Left lung (tissue), 10 donors: ENCODE results near the gene GRXCR2. TPM values are rescaled to one million over a fixed set of nuclear protein-coding genes. Genes with fewer than 3 reads are reported as not detected.
A peak's percentile ranks its signal among the peaks of the same experiment; 100 is the strongest.
"Not testable (repeated sequence)": the region's sequence is repeated elsewhere in the genome, so short reads cannot be mapped to it uniquely, and the experiment has no call there.

Experiments
- ATAC-seq: fragments of 200-7000 bp; cut with Tn5 transposase; one replicate; pipeline ENCODE4 v1.9.1; 2020; ENCODE audit warnings: moderate library complexity
- DNase-seq, 4 donors: peaks; one replicate each; pipeline ENCODE4 v3.0.0-alpha.2; 2013 to 2020
- H3K27ac ChIP-seq, 2 donors: fragments of 200-600 bp; sonication (generic) in 1 of 2; one replicate each; pipeline versions ENCODE4 v1.5.0 to v1.8.0; 2020 to 2021
- H3K27me3 ChIP-seq, 2 donors: fragments of 200-600 bp; sonication (generic) in 1 of 2; one replicate each; pipeline versions ENCODE4 v1.5.0 to v1.8.0; 2020 to 2021
- H3K36me3 ChIP-seq, 2 donors: fragments of 200-600 bp; sonication (generic) in 1 of 2; one replicate each; pipeline versions ENCODE4 v1.5.0 to v1.8.0; 2020 to 2021
- H3K4me1 ChIP-seq, 2 donors: fragments of 200-600 bp; one replicate each; pipeline ENCODE4 v1.8.0; 2021
- H3K4me3 ChIP-seq, 2 donors: fragments of 200-600 bp; sonication (generic) in 1 of 2; one replicate each; pipeline versions ENCODE4 v1.5.0 to v1.8.0; 2020 to 2021; ENCODE audit warnings: mild to moderate bottlenecking in 1 of 2
- H3K9me3 ChIP-seq, 2 donors: fragments of 200-600 bp; sonication (generic) in 1 of 2; one replicate each; pipeline versions ENCODE4 v1.5.0 to v1.8.0; 2020 to 2021
- CTCF ChIP-seq, 2 donors: fragments of 200-600 bp; sonication (generic) in 1 of 2; IDR thresholded peaks; one replicate each; pipeline versions ENCODE4 v1.5.0 to v1.8.0; 2021; ENCODE audit warnings: antibody characterized with exemption in 2 of 2
- intact Hi-C, 2 donors: fragments of 100-400 bp; cut with DNase I; formaldehyde crosslinking; loops; one replicate each; pipeline versions ENCODE4 v1.11.2 to v1.14.2; 2022
- polyA plus RNA-seq, 6 donors: library from polyadenylated mRNA; unstranded; fragments of 120-200 nt; gene quantifications; one replicate each; pipeline ENCODE4 v1.2.1, GENCODE V29; 2013; ENCODE audit not compliant: insufficient read length in 6 of 6
- total RNA-seq, 2 donors: library from RNA; stranded (reverse); fragmentation: NEBNext Ultra II Directional; extraction: Animal tissue kit (Norgen Biotek cat#: 25700); gene quantifications; one replicate each; pipeline ENCODE4 v1.2.1, GENCODE V29; 2021
- donor health status: DM: no; HTN: yes; CAD: no.
- donor health status: DM: no; HTN: no; CAD: no.

GRXCR2 gene
- total and polyA plus RNA-seq, 8 donors = not detected

DNA sequence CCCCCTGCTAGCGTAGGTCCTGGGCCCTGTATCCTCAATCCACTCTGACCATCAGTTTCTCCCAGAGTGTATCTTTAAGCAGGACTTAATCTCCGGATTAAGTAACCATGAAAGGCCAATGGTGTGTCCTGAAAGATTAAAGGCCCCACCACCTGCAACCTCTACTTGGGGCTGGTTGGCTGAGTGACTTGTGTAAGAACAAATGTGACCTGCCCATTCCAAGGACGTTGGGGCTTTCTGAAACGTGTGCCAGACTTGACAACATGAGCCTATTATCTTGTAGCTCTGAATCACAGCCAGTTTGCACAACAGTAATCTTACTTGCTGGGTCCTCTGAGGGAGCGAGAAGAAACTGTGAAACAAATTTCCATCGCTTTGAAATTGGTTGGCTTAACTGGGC is 34.5 kb downstream of the GRXCR2 start:
- no peak for TF ChIP-seq CTCF (IDR thresholded peaks at IDR 0.05)
- intact Hi-C loops = no loop called here
- H3K36me3 ChIP-seq = no peaks in the 10 kb centered on the region
- no peaks in the 10 kb centered on the region for H3K9me3 ChIP-seq
- no peak overlapping the region for H3K4me3 ChIP-seq
- ATAC-seq = no peak
- no peak overlapping the region for H3K27ac ChIP-seq
- H3K27me3 ChIP-seq = no peaks in the 10 kb centered on the region
- no peak for DNase-seq
- H3K4me1 ChIP-seq = peaks cover 0 to 16% of the 10 kb centered on the region in 2 donors

- ATAC-seq, H3K36me3 ChIP-seq, H3K27me3 ChIP-seq, H3K27ac ChIP-seq, DNase-seq, intact Hi-C loops, H3K9me3 ChIP-seq: not testable (repeated sequence)
- Histone ChIP-seq H3K4me1 (peaks cover 0 to 18% of the 10 kb centered on the region in 2 donors), H3K4me3 (peak overlapping the region in 1 of 2 donors; percentile 78)
Measured at GRCh38 chr5:145836241-145836640, 36.6 kb downstream of the GRXCR2 start.

DNA sequence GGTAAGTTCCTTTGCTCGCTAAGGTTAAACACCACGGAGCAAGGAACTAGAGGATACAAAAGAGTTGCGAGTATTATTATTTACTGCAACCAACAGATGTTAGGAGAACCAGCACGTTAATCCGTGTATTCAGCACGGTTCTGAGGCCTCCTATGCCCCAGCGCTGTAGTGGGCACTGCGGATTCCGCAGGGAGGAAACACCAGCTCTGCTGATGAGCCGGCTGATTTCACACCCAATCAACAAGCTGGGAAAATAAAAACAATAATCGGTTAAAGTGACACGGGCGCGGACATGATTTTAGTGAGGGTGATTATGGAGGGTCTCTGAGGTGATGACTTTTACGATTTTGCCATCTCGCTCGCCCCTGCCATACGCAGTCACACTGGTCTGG is 37.0 kb downstream of the GRXCR2 start:
- Histone ChIP-seq H3K9me3 (no peaks in the 10 kb centered on the region), H3K27ac (peak overlapping the region; percentile 67 to 68), H3K27me3 (no peaks in the 10 kb centered on the region), H3K4me1 (peaks cover 3 to 22% of the 10 kb centered on the region in 2 donors), H3K4me3 (peak overlapping the region; percentile 78 to 82), H3K36me3 (no peaks in the 10 kb centered on the region)
- no peak for TF ChIP-seq CTCF (IDR thresholded peaks at IDR 0.05)
- intact Hi-C loops = no loop called here
- DNase-seq (no peak), ATAC-seq (peak; percentile 18)

- Histone ChIP-seq H3K4me3 (peak within 1 kb of the TSS; percentile 78 to 82), H3K36me3 (no peaks in the 10 kb centered on the region), H3K9me3 (no peaks in the 10 kb centered on the region), H3K27me3 (no peaks in the 10 kb centered on the region), H3K4me1 (peaks cover 9 to 24% of the 10 kb centered on the region in 2 donors), H3K27ac (peak within 1 kb of the TSS; percentile 67 to 68)
- intact Hi-C loops = no loop called here
- ATAC-seq (peak; percentile 97), DNase-seq (peak; percentile 87 to 93 (median 91))
- no peak for TF ChIP-seq CTCF (IDR thresholded peaks at IDR 0.05)
Measured at GRCh38 chr5:145834917-145835847, 37.6 kb downstream of the GRXCR2 start, which contains the start of gene PRELID2. Gene PRELID2, minus strand, starts transcription at chr5:145835342. Its CDS starts 91 bp downstream, at chr5:145835251.

DNA sequence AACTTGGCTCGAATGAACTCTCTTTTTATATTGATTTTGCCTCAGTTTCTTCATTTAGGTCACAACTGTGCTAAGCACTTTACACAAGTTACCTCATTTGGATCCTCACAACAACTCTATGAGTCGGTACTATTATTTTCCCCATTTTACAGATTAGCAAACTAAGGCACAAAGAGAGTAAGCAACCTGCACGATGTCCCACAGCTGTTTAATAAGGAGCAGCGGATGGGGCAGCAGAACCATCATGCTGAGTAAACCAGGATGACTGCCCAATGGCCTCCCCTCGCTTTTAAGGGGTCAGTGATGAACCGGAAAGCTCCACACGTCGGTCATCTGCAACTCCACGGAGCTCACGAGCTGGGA is 38.3 kb downstream of the GRXCR2 start:
- H3K4me3 ChIP-seq = peak overlapping the region; percentile 78 to 82
- intact Hi-C loops = no loop called here
- H3K4me1 ChIP-seq = peaks cover 11 to 24% of the 10 kb centered on the region in 2 donors
- H3K36me3 ChIP-seq = no peaks in the 10 kb centered on the region
- ATAC-seq = no peak
- no peaks in the 10 kb centered on the region for H3K27me3 ChIP-seq
- H3K27ac ChIP-seq = no peak overlapping the region
- no peaks in the 10 kb centered on the region for H3K9me3 ChIP-seq
- no peak for DNase-seq
- no peak for TF ChIP-seq CTCF (IDR thresholded peaks at IDR 0.05)
